Vagina (tissue), 2 donors: ENCODE measurements around the gene GRM3.

Experiments used
- POLR2AphosphoS5 ChIP-seq, 2 donors: sonication (generic); formaldehyde crosslinking; IDR thresholded peaks; one replicate each; pipeline ENCODE4 v1.9.0; 2017; ENCODE audit warnings: antibody characterized with exemption in 2 of 2, mild to moderate bottlenecking in 2 of 2, low read depth in 1 of 2; ENCODE audit not compliant: insufficient read depth in 1 of 2
- TF ChIP-seq, protein P1 (sequence below), 3 experiments: fragments of 450-650 bp in 2 of 3; fragments of 200-600 bp in 1 of 3; sonication (generic) in 1 of 3; IDR thresholded peaks; one replicate each; pipeline ENCODE4 v1.5.1; 2017 to 2019; ENCODE audit warnings: antibody characterized with exemption in 3 of 3, mild to moderate bottlenecking in 2 of 3, moderate library complexity in 2 of 3

DNA sequence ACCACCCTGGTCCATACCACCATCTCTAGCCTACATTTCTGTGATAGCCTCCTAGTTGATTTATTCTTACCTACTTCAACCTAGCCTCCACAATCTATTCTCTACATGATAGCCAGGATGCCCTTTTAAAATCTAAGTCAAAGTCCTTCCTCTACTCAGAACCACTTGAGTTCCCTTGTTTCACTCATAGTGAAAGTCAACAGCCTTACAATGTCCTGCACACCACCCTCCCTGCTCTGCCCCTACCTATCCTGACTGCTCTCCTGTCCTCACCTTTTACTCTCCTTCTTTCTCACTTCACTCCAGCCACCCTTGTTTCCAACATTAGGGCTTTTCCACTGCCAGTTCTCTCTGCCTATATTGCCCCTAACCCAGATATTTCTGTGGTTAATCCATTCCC lies 146.7 kb downstream of the GRM3 start:
- TF ChIP-seq, protein P1, sequence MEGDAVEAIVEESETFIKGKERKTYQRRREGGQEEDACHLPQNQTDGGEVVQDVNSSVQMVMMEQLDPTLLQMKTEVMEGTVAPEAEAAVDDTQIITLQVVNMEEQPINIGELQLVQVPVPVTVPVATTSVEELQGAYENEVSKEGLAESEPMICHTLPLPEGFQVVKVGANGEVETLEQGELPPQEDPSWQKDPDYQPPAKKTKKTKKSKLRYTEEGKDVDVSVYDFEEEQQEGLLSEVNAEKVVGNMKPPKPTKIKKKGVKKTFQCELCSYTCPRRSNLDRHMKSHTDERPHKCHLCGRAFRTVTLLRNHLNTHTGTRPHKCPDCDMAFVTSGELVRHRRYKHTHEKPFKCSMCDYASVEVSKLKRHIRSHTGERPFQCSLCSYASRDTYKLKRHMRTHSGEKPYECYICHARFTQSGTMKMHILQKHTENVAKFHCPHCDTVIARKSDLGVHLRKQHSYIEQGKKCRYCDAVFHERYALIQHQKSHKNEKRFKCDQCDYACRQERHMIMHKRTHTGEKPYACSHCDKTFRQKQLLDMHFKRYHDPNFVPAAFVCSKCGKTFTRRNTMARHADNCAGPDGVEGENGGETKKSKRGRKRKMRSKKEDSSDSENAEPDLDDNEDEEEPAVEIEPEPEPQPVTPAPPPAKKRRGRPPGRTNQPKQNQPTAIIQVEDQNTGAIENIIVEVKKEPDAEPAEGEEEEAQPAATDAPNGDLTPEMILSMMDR (IDR thresholded peaks at IDR 0.05) = no peak
- TF ChIP-seq POLR2AphosphoS5 (IDR thresholded peaks at IDR 0.05; ENCODE audit: insufficient read depth in 1 of 2, low read depth in 1 of 2) = no peak
